ENCODE data around the gene SNRPA1. TPM values are rescaled to one million over a fixed set of nuclear protein-coding genes. Genes with fewer than 3 reads are reported as not detected.

SNRPA1 gene
- total and polyA plus RNA-seq, 9 of the 15 experiments (the other 6 are each of a cell fraction or from before 2014, with no cell fraction given) = 62.7 to 245 (median 189) TPM

GRCh38 chr15:101288905-101289513 is 6.0 kb downstream of the SNRPA1 start:
- Histone ChIP-seq H3K27me3 (ENCODE audit: control insufficient read depth in 2 of 2, insufficient read depth in 2 of 2, low read length in 2 of 2) (no peaks in the 10 kb centered on the region), H3K36me3 (ENCODE audit: control insufficient read depth, insufficient read depth, low read length) (peaks cover 92% of the 10 kb centered on the region), H4K20me1 (replicated peaks; ENCODE audit: control insufficient read depth, insufficient read depth, low read length) (peaks cover 13% of the 10 kb centered on the region), H3K9ac (ENCODE audit: insufficient read depth in 1 of 2, low read depth in 2 of 2, low read length in 2 of 2) (no peak overlapping the region), H3K4me1 (replicated peaks in 1 of 2; ENCODE audit: control insufficient read depth in 2 of 2, insufficient read depth in 2 of 2, low read length in 2 of 2) (peaks cover 0 to 7% of the 10 kb centered on the region in 2 experiments; a peak in 1 of 5 replicates), H3K27ac (ENCODE audit: extremely low read depth, low read depth, low read length) (no peak overlapping the region), H2AFZ (ENCODE audit: low read depth, low read length) (no peak overlapping the region), H3K79me2 (ENCODE audit: control insufficient read depth, insufficient read depth, low read length) (peaks cover 74% of the 10 kb centered on the region), H3K9me3 (replicated peaks; ENCODE audit: control insufficient read depth, insufficient read depth, low read depth, low read length) (no peaks in the 10 kb centered on the region), H3K4me3 (no peak overlapping the region), H3K9me1 (ENCODE audit: control insufficient read depth, insufficient read depth, low read length) (no peaks in the 10 kb centered on the region), H3K4me2 (ENCODE audit: insufficient read depth, low read length) (no peak overlapping the region)
- in situ Hi-C loops (cut with MboI) (no loop called here), intact Hi-C loops (cut with micrococcal nuclease) (no loop called here)
- ChIA-PET CTCF (ENCODE audit: low intra/inter-chr PET ratio) (interaction anchor here (1.4 to 1.8 kb wide), 2 partner anchors 290 to 352 kb away, joined by 4 to 16 read pairs; no protein-coding TSS in a partner anchor), POLR2A (interaction anchor here (0.6 to 1.0 kb wide), 8 partner anchors 9 to 692 kb away, joined by 3 to 5 read pairs (median 3); no protein-coding TSS in a partner anchor)
- ATAC-seq = peak; percentile 72
- peak in 3 of 4 experiments; percentile 35 to 70 (median 67) for DNase-seq (ENCODE audit: extremely low read depth in 1 of 4, low spot score in 3 of 4)
- FAIRE-seq = peak; percentile 74
- BruUV-seq (replicated peaks) = no TSS peak
- 70% methylated on average over 8 of the region's 8 CpGs for WGBS (ENCODE audit: insufficient coverage, low coverage, missing lambda C conversion rate)
- TF ChIP-seq XRCC3 (IDR thresholded peaks at IDR 0.05) (no peak), ZNF277 (CRISPR knock-in tag; IDR thresholded peaks at IDR 0.05; ENCODE audit: borderline replicate concordance) (no peak), CTCF (IDR thresholded peaks at IDR 0.05 in 2 of 3, conservative IDR thresholded peaks at IDR 0.05 in 1 of 3; ENCODE audit: insufficient read depth in 2 of 3, low read depth in 1 of 3, low read length in 3 of 3) (peak; percentile 51 to 74 (median 72); a peak in 5 of 6 replicates), RAD21 (CRISPR knock-in tag; conservative IDR thresholded peaks at IDR 0.05 in 1 of 2, IDR thresholded peaks at IDR 0.05 in 1 of 2) (peak; percentile 53 to 57), MTA3 (IDR thresholded peaks at IDR 0.05; ENCODE audit: borderline replicate concordance) (no peak), SMC3 (conservative IDR thresholded peaks at IDR 0.05; ENCODE audit: insufficient read depth, low read depth, low read length) (peak; percentile 40; the same call in 1 of the 2 replicates), TFAP4 (CRISPR knock-in tag; IDR thresholded peaks at IDR 0.05; ENCODE audit: borderline replicate concordance) (no peak), XRCC5 (IDR thresholded peaks at IDR 0.05; ENCODE audit: low read depth, low read length) (no peak)

Measured in K562 (cell line).